NCI-H82 treated with DMSO at 0.1 percent for 48 hours (cell line): ENCODE data around the gene CALR3.
"Not testable (repeated sequence)": the region's sequence is repeated elsewhere in the genome, so short reads cannot be mapped to it uniquely, and the experiment has no call there.

Experiments
- DNase-seq: peaks from one replicate; lab custom pipeline; 2025; ENCODE audit not compliant: unreplicated experiment; lab: John Stamatoyannopoulos, UW

Gene CALR3

DNA sequence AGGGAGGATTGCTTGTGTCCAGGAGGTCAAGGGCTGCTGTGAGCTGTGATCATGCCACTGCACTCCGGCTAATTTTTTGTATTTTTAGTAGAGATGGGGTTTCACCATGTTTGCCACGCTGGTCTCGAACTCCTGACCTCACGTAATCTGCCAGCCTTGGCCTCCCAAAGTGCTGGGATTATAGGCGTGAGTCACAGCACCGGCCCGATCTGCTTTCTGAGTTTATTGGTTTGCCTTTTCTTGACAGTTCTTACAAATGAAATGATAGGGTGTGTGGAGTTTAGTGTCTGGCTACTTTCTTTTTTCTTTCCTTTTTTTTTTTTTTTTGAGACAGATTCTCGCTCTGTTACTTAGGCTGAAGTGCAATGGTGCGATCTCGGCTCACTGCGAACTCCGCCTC lies 1.1 kb upstream of the CALR3 start:
- DNase-seq, result no peak

- DNase-seq, result no peak
These were observed 631 bp upstream of the CALR3 start for GRCh38 chr19:16496613-16496983.

- DNase-seq, result not testable (repeated sequence)
These were observed 9.5 kb downstream of the CALR3 start for GRCh38 chr19:16486476-16486875.

- no peak for DNase-seq
These were observed 13.2 kb downstream of the CALR3 start for GRCh38 chr19:16482745-16483144.

GRCh38 chr19:16477311-16477710 lies 18.7 kb downstream of the CALR3 start:
- no peak for DNase-seq

DNA sequence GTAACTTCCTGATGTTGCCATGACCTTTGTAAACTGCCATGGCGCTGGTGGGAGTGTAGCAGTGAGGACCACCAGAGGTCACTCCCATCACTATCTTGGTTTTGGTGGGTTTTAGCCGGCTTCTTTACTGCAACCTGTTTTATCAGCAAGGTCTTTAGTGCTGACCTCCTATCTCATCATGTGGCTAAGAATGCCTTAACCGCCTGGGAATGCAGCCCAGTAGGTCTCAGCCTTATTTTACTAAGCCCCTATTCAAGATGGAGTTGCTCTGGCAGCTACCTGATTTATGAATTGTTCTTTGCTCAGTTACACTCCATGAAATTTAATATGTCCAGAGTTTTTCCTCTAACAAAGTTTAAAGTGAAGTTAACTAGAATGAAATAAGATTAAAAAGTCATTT lies 19.6 kb downstream of the CALR3 start:
- no peak for DNase-seq

- DNase-seq, result no peak
These were observed 22.0 kb downstream of the CALR3 start for GRCh38 chr19:16473875-16474392.

- no peak for DNase-seq
These were observed 23.0 kb downstream of the CALR3 start for GRCh38 chr19:16472992-16473391.

GRCh38 chr19:16472559-16472899 lies 23.4 kb downstream of the CALR3 start:
- not testable (repeated sequence) for DNase-seq

GRCh38 chr19:16470911-16471811 lies 24.8 kb downstream of the CALR3 start:
- DNase-seq, result no peak

- DNase-seq, result peak; percentile 33
These were observed 25.4 kb downstream of the CALR3 start for GRCh38 chr19:16470541-16470910.

- DNase-seq, result no peak
These were observed 28.4 kb downstream of the CALR3 start for GRCh38 chr19:16467581-16467980.

GRCh38 chr19:16466802-16467427 lies 29.1 kb downstream of the CALR3 start:
- not testable (repeated sequence) for DNase-seq

DNA sequence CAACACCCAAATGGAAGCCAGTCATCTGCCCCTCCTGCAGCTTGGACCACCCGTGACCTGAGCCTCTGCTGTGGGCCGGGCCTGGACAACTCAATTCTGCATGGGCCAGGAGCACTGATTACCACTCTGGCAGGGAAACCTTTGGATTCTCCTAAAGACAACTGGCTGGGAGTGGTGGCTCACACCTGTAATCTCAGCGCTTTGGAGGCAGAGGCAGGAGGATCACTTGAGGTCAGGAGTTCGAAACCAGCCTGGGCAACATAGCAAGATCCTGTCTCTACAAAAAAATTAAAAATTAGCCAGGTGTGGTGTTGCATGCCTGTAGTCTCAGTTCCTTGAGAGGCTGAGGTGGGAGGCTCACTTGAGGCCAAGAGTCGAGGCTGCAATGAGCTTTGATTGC lies 30.7 kb downstream of the CALR3 start:
- DNase-seq, result no peak

GRCh38 chr19:16463991-16464575 lies 31.9 kb downstream of the CALR3 start:
- DNase-seq, result no peak

DNA sequence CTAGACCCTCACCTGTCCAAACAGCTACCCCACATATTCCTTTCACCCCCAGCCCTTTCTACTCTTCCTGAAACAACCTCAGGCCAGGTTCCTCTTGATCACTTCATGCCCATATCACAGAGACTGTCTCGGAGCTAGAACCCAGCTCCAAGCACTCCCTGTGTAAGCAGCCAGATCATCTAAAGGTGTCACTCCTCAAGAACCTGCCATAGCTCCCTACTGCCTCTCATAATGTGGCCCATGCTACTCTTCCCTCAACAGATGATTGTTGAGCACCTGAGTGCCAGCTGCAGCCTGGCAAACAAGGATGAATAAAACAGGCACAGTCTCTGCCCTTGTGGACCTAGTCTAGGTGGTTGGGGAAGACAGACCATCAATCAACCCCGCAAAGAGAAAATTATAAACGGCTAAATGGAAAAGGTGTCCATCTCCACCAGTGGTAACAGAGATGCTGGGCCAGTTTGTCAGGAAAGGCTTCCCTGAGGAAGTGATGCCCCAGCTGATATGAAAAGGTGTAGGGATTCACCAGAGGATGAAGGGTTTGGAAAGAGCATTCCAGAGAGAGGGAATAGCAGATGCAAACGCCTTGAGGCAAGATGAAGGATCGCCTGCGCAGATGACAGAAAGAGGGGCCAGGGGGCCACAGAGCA lies 32.5 kb downstream of the CALR3 start:
- DNase-seq, result no peak

GRCh38 chr19:16462757-16463250 lies 33.2 kb downstream of the CALR3 start:
- DNase-seq, result no peak

DNA sequence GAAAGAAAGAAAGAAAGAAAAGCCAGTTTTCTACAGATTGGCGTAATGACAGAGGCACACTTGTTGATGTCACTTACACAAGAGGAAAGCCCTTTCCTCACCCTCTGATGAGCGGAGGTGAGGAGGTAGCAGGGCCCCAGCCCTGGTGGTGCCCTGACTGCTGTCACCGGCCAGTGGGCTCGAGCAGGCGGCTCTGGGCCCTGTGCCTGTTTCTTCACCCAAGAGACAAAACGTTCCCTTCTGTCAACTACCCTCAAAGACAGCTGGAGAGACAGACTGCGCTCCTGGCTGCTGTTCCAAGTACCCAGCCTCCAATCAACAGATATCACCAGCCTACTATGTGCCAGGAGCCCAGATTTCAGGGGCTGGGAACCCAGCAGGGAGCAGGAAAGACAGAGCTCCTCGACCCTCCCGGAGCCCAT lies 34.3 kb downstream of the CALR3 start:
- no peak for DNase-seq

- DNase-seq, result no peak
These were observed 35.5 kb downstream of the CALR3 start for GRCh38 chr19:16460454-16460853.

- DNase-seq, result no peak
These were observed 36.3 kb downstream of the CALR3 start for GRCh38 chr19:16459680-16460079.
